SK-N-SH (cell line): ENCODE data around the gene TBC1D1.

ENCODE experiments used
- EZH2phosphoT487 ChIP-seq: fragments of 200-600 bp; sonication (generic); IDR thresholded peaks from 2 replicates; pipeline ENCODE4 v1.6.1; 2017; ENCODE audit warnings: low read depth, mixed run types, mild to moderate bottlenecking, antibody characterized with exemption, moderate library complexity, borderline replicate concordance
- TAF1 ChIP-seq: IDR thresholded peaks from 2 replicates; pipeline ENCODE4 v1.6.1; 2012; ENCODE audit warnings: low read depth, mild to moderate bottlenecking, low read length, moderate library complexity, borderline replicate concordance

DNA sequence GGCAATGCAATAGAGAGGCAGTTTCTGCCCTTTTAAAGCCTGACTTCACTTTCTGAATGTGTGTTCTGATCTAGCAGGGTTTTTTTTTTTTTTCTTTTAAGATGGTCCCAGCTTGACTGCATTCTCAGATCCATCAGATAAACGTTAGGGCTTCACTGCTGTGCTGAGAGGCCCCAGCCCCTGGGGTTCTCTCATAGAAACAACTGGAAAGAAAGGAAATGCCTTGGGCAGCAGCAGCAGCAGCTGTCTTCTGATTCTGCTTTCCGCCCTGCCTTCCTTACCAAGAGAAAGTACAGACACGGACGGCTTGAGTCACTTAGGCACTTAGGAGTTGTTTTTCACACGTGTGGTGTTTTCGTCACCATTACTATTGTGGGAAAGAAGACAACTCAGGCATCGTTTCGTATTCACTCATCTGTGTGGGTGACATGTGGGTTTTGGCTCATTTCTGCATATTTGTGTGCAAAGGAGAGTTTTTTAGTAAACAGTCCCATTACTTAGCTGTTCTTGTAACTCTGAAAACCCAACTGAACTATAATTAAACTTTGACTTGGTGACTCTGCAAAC is 241.3 kb downstream of the TBC1D1 start:
- no peak for TF ChIP-seq EZH2phosphoT487
- TF ChIP-seq TAF1, result no peak
